GM19193 (cell line): Measurements from ENCODE around the gene CYTH4.
A peak's percentile ranks its signal among the peaks of the same experiment; 100 is the strongest.

ENCODE experiments used
- POLR2A ChIP-seq: IDR thresholded peaks from 4 replicates; pipeline ENCODE4 v1.6.1; 2011; ENCODE audit not compliant: insufficient read depth, insufficient read length; ENCODE audit errors: extremely low read depth

Gene CYTH4

GRCh38 chr22:37244114-37244921 lies 38.0 kb upstream of the CYTH4 start, which contains the start of gene RAC2:
RAC2 (minus strand) TSS chr22:37244269; CDS start chr22:37244148, 121 bp downstream.
- peak; percentile 93 for TF ChIP-seq POLR2A

GRCh38 chr22:37244922-37245722 lies 37.2 kb upstream of the CYTH4 start:
- TF ChIP-seq POLR2A = peak; percentile 46

GRCh38 chr22:37245740-37246139 lies 36.6 kb upstream of the CYTH4 start:
- no peak for TF ChIP-seq POLR2A

DNA sequence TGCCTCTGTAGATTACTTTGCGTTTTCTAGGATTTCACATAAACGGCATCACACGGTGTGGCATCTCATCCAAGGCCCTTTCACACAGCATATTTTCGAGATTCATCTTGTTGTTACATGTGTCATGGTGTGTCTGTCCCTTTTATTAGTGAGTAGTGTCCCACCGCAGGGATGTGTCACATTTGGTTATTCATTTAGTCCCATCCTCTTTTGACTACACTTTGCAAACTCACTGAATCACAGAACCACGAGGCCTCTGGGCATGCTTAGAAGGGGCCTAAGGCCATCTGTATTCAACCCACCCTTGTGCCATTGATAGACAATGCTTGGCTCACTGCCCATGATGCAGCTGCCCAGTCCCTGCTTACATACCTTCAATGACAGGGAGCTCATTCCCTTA lies 34.1 kb upstream of the CYTH4 start:
- TF ChIP-seq POLR2A = no peak

DNA sequence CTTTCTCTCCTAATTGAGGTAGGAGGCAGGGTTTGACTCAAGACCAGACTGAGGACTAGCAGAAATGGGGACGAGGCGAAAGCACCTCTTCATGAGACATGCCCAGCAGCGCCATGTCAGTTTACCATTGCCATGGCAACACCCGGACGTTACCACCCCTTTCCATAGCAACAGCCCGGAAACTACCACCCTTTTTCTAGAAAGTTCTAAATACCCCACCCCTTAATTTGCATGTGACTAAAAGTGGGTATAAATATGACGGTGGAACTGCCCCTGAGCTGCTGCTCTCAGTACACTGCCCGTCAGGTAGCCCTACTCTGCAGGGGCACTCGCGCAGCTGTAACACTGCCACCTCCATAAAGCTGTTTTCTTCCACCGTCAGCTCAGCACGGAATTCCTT lies 32.3 kb upstream of the CYTH4 start:
- TF ChIP-seq POLR2A = no peak

GRCh38 chr22:37253126-37253660 lies 29.1 kb upstream of the CYTH4 start:
- no peak for TF ChIP-seq POLR2A

GRCh38 chr22:37254209-37254866 lies 28.0 kb upstream of the CYTH4 start:
- TF ChIP-seq POLR2A = no peak

- no peak for TF ChIP-seq POLR2A
Measured at GRCh38 chr22:37254867-37255233, 27.5 kb upstream of the CYTH4 start.

DNA sequence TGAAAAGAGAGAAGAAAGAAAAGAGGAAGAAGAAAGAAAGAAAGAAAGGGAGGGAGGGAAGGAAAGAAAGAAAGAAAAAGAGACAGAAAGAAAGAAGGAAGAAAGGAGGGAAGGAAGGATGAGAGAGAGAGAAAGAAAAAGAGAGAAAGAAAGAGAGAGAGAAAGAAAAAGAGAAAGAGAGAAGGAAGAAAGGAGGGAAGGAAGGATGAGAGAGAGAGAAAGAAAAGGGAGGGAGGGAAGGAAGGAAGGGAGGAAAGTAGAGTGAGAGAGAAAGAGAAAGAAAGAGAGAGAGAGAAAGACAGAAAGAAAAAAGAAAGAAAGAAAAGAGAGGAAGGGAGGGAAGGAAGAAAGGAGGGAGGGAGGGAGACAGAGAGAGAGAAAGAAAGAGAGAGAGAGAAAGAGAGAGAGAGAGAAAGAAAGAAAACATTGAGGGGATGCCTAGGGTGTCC lies 26.7 kb upstream of the CYTH4 start:
- TF ChIP-seq POLR2A = no peak

DNA sequence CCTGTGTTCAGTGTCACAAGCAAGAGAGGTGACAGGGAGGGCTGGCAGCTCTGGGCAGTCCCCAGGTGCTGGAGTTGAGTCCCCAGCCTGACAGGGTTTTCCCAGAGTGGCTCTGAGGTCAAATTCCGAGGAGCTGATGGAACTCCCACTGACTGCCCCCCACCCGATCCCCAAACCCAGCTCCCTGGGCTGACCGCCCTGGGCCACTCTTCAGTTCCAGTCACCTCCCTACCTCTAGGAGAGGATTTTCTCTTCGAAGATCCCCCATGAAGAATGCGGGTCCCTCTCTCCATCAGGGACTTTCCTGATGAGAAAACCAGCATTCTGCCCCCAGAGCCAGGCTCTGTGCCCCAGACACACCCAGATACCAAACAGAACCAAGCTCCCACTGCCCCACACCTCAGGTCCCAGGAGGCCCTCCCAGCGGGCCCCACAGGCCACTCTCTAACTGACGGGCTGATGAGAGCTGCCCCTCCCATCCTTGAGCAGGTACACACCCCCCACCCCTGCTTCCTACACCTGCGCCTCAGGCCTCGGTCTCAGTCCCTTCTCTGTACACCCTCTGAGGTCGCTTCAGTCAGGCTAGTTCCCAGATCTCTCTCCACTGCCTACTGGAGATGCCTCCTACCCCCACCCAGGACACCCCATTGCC lies 26.1 kb upstream of the CYTH4 start:
- TF ChIP-seq POLR2A = no peak

GRCh38 chr22:37258005-37258752 lies 24.1 kb upstream of the CYTH4 start:
- TF ChIP-seq POLR2A = no peak

DNA sequence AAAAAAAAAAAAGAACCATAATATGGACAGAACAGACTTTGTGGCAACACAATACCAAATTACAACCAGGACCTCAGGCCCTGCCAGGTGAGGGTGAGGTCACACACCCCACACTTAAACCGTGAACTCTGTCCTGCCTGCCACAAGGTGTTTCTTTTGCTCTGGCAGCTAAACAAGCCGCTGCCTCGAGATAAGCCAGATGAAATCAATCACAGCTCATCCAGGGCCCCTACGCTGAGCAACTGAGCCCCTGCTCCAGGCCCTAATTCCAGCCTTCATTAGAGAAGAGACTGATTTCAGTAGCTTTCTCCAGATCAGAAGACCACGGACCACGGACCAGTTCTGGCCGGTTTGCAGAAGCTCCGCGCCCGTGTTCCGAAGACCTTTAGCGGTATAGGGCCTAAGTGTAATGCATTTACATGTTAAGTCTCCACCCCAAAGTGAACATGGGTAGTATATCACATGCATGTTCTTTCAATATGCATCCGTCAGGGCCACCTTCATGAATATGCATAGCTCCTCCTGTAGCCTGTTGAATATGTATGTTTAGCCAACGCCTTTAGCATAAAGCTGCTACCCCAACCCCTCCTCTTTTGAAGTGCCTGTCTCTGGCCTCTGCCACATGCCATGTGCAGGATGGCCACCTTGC lies 23.4 kb upstream of the CYTH4 start:
- no peak for TF ChIP-seq POLR2A

DNA sequence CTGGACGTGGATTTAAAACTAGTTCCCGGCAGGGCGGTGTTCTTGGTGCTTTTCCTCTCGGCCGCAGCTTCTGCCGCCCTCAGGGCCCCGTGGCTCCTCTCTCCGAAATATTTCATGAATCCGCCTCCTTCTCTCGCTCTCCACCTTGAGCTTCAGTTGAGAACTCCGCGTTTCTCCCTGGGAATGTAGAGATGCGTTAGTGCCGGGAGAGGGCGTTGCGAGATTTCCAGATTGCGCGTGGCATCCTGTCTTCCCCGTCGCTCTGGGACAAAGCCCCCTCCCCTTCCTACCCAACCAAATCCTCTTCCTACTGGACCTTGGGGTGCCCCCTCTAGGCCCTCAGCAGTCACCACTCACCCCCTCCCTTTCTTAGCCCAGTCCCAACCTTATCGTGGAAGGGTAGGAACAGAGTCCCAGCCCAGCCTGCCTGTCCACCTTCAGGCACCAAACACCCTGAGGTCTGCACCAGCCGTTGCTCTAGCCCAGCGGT lies 22.7 kb upstream of the CYTH4 start:
- TF ChIP-seq POLR2A = no peak
